Osteoblast (primary cell): ENCODE results near the gene INPP5F. TPM values are rescaled to one million over a fixed set of nuclear protein-coding genes. Genes with fewer than 3 reads are reported as not detected.

Experiments
- DNase-seq: peaks from one replicate; pipeline ENCODE4 v3.0.0; 2011; ENCODE audit warnings: low spot score, mixed read lengths; ENCODE audit not compliant: insufficient read length; ENCODE audit errors: missing footprints
- H2AFZ ChIP-seq: 2 replicates; pipeline ENCODE4 v1.6.0; 2011; ENCODE audit warnings: mild to moderate bottlenecking, low read length
- H3K27ac ChIP-seq: 2 replicates; pipeline ENCODE4 v1.5.1; 2011; ENCODE audit warnings: mild to moderate bottlenecking, low read depth, low read length, moderate library complexity
- H3K27me3 ChIP-seq: 2 replicates; pipeline ENCODE4 v1.6.0; 2012; ENCODE audit warnings: mild to moderate bottlenecking, control low read depth, inconsistent platforms, low read length, moderate library complexity; ENCODE audit not compliant: insufficient read depth
- H3K36me3 ChIP-seq: 2 replicates; pipeline ENCODE4 v1.5.1; 2011; ENCODE audit warnings: mild to moderate bottlenecking, low read length, control low read depth, moderate library complexity; ENCODE audit not compliant: insufficient read depth
- H3K4me1 ChIP-seq: 2 replicates; pipeline ENCODE4 v1.5.1; 2011; ENCODE audit warnings: mild to moderate bottlenecking, low read length, control low read depth, moderate library complexity; ENCODE audit not compliant: insufficient read depth
- H3K4me2 ChIP-seq: 2 replicates; pipeline ENCODE4 v1.6.0; 2011; ENCODE audit warnings: mild to moderate bottlenecking, low read length; ENCODE audit not compliant: insufficient read depth
- H3K4me3 ChIP-seq: fragments of 200-600 bp; sonication (generic); 3 replicates; pipeline ENCODE4 v1.5.1; 2012; ENCODE audit warnings: mild to moderate bottlenecking, low read length, inconsistent platforms; ENCODE audit not compliant: insufficient read depth
- H3K79me2 ChIP-seq: 2 replicates; pipeline ENCODE4 v1.6.0; 2012; ENCODE audit warnings: mild to moderate bottlenecking, low read length, control low read depth, inconsistent platforms; ENCODE audit not compliant: insufficient read depth
- H3K9me3 ChIP-seq: 2 replicates; pipeline ENCODE4 v1.5.1; 2011; ENCODE audit warnings: low read depth, low read length, control low read depth
- H4K20me1 ChIP-seq: 2 replicates; pipeline ENCODE4 v1.6.0; 2012; ENCODE audit warnings: mild to moderate bottlenecking, low read length, control low read depth; ENCODE audit not compliant: insufficient read depth
- total RNA-seq: library from RNA; depleted of rRNA; stranded (reverse); fragments of >200 nt; gene quantifications from 2 replicates; pipeline ENCODE4 v1.2.3, GENCODE V29; 2012
- TF ChIP-seq, protein P1 (sequence below): IDR thresholded peaks from 2 replicates; pipeline ENCODE4 v1.5.1; 2011; ENCODE audit warnings: mild to moderate bottlenecking, low read depth, low read length, moderate library complexity; ENCODE audit errors: extremely low read depth

Gene INPP5F
- total RNA-seq, 1 donor: 10.9 TPM

DNA sequence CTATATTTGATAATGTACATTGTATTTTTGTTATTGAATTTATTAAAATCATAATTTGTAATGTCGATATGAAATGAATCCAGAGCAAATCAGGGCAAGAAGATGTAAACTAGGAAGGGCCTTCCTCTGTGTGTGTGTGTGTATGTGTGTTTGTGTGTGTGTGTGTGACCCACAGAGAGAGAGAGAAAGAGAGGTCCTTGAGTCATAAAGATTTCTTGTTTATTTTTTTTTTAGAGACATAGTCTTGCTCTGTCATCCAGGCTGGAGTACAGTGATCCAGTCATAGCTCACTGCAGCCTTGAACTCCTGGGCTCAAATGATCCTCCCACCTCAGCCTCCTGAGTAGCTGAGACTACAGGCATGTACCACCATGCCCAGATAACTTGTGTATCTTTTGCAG is 50.7 kb downstream of the INPP5F start:
- Histone ChIP-seq H3K4me1 (peaks cover 11% of the 10 kb centered on the region), H2AFZ (no peak overlapping the region), H3K4me2 (no peak overlapping the region), H3K27ac (no peak overlapping the region), H3K9me3 (no peaks in the 10 kb centered on the region), H4K20me1 (no peaks in the 10 kb centered on the region), H3K36me3 (no peaks in the 10 kb centered on the region), H3K79me2 (peaks cover 2% of the 10 kb centered on the region), H3K4me3 (no peak overlapping the region), H3K27me3 (no peaks in the 10 kb centered on the region)
- TF ChIP-seq, protein P1, sequence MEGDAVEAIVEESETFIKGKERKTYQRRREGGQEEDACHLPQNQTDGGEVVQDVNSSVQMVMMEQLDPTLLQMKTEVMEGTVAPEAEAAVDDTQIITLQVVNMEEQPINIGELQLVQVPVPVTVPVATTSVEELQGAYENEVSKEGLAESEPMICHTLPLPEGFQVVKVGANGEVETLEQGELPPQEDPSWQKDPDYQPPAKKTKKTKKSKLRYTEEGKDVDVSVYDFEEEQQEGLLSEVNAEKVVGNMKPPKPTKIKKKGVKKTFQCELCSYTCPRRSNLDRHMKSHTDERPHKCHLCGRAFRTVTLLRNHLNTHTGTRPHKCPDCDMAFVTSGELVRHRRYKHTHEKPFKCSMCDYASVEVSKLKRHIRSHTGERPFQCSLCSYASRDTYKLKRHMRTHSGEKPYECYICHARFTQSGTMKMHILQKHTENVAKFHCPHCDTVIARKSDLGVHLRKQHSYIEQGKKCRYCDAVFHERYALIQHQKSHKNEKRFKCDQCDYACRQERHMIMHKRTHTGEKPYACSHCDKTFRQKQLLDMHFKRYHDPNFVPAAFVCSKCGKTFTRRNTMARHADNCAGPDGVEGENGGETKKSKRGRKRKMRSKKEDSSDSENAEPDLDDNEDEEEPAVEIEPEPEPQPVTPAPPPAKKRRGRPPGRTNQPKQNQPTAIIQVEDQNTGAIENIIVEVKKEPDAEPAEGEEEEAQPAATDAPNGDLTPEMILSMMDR: no peak
- DNase-seq: no peak

DNA sequence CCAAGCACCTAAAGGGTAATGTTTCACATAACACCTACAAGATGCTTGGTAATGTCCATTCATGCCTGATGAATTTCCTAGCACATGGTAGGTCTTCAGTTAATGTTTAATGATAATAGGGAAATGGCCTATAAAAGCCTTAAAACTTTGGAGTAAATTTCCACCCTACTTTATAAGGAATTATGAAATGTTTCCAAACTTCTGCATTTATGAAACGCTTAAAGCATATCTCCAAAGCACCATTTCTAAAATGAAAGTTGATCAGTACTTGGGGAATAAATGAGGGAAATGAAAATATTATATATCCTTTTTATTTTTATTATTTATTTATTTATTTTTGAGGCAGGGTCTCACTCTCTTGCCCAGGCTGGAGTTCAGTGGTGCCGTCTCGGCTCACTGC is 51.8 kb downstream of the INPP5F start:
- Histone ChIP-seq H4K20me1 (no peaks in the 10 kb centered on the region), H3K36me3 (no peaks in the 10 kb centered on the region), H3K79me2 (peaks cover 2% of the 10 kb centered on the region), H3K4me3 (no peak overlapping the region), H3K9me3 (no peaks in the 10 kb centered on the region), H3K4me2 (no peak overlapping the region), H3K27me3 (no peaks in the 10 kb centered on the region), H3K4me1 (peaks cover 11% of the 10 kb centered on the region), H3K27ac (no peak overlapping the region), H2AFZ (no peak overlapping the region)
- TF ChIP-seq, protein P1: no peak
- DNase-seq: no peak

GRCh38 chr10:119778776-119779445 is 53.1 kb downstream of the INPP5F start:
- no peaks in the 10 kb centered on the region for H3K79me2 ChIP-seq
- H2AFZ ChIP-seq: no peak overlapping the region
- no peaks in the 10 kb centered on the region for H4K20me1 ChIP-seq
- TF ChIP-seq, protein P1: no peak
- no peak overlapping the region for H3K4me2 ChIP-seq
- peaks cover 11% of the 10 kb centered on the region for H3K4me1 ChIP-seq
- no peaks in the 10 kb centered on the region for H3K9me3 ChIP-seq
- no peak for DNase-seq
- H3K27ac ChIP-seq: no peak overlapping the region
- no peaks in the 10 kb centered on the region for H3K36me3 ChIP-seq
- no peak overlapping the region for H3K4me3 ChIP-seq
- no peaks in the 10 kb centered on the region for H3K27me3 ChIP-seq

DNA sequence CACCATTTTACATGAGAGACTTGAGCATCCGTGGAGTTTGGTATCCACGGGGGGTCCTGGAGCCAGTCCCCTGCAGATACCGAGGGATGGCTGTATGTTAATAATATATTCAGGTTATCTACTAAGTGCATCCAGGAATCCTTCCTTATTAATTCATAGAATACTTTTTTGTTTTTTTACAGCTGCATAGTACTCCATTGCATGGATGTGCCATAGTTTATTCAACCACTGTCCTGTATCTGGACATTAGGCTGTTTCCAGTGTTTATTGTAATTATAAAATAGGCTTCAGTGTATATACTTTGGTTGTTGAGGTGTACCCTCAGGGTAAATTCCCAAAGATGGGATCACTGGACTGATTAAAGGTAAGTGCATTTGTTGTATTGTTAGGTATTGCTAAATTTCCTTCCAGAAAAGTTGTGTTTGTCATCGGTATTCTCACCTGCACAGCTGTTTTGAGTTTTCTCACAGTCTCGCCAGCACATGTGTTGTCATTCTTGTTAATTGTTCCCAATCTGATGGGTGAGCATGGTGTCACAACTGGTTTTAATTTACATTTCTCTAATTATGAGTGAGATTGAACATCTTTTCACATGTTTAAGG is 55.1 kb downstream of the INPP5F start:
- H3K27ac ChIP-seq: no peak overlapping the region
- TF ChIP-seq, protein P1: no peak
- DNase-seq: no peak
- H3K4me3 ChIP-seq: no peak overlapping the region
- no peak overlapping the region for H2AFZ ChIP-seq
- H3K79me2 ChIP-seq: no peaks in the 10 kb centered on the region
- H3K9me3 ChIP-seq: no peaks in the 10 kb centered on the region
- no peak overlapping the region for H3K4me2 ChIP-seq
- no peaks in the 10 kb centered on the region for H3K27me3 ChIP-seq
- H3K36me3 ChIP-seq: no peaks in the 10 kb centered on the region
- H3K4me1 ChIP-seq: peaks cover 4% of the 10 kb centered on the region
- H4K20me1 ChIP-seq: no peaks in the 10 kb centered on the region
